ENCODE measurements around the gene MCC.

Gene MCC

DNA sequence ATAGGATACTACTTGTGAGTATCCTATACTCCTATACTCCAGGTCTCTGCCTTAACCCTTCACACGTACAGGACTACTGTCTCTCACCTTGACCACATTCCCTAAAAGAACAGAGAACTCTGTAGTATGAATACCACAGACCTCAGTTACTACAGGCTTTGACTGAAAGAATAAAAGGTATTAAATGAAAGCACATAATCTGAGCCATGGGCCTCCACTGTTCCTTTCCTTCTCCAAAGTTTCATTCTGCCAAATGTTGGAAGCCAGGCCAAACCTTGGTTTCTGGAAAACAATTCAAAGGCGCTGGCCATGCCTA, 244.9 kb downstream of the MCC start:
- H3K4me3 ChIP-seq (replicated peaks; ENCODE audit: low read depth, low read length): no peak overlapping the region
- TF ChIP-seq, protein P1, sequence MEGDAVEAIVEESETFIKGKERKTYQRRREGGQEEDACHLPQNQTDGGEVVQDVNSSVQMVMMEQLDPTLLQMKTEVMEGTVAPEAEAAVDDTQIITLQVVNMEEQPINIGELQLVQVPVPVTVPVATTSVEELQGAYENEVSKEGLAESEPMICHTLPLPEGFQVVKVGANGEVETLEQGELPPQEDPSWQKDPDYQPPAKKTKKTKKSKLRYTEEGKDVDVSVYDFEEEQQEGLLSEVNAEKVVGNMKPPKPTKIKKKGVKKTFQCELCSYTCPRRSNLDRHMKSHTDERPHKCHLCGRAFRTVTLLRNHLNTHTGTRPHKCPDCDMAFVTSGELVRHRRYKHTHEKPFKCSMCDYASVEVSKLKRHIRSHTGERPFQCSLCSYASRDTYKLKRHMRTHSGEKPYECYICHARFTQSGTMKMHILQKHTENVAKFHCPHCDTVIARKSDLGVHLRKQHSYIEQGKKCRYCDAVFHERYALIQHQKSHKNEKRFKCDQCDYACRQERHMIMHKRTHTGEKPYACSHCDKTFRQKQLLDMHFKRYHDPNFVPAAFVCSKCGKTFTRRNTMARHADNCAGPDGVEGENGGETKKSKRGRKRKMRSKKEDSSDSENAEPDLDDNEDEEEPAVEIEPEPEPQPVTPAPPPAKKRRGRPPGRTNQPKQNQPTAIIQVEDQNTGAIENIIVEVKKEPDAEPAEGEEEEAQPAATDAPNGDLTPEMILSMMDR (IDR thresholded peaks at IDR 0.05; ENCODE audit: low read length, missing control alignments): no peak
- DNase-seq (ENCODE audit: low read depth): no peak

DNA sequence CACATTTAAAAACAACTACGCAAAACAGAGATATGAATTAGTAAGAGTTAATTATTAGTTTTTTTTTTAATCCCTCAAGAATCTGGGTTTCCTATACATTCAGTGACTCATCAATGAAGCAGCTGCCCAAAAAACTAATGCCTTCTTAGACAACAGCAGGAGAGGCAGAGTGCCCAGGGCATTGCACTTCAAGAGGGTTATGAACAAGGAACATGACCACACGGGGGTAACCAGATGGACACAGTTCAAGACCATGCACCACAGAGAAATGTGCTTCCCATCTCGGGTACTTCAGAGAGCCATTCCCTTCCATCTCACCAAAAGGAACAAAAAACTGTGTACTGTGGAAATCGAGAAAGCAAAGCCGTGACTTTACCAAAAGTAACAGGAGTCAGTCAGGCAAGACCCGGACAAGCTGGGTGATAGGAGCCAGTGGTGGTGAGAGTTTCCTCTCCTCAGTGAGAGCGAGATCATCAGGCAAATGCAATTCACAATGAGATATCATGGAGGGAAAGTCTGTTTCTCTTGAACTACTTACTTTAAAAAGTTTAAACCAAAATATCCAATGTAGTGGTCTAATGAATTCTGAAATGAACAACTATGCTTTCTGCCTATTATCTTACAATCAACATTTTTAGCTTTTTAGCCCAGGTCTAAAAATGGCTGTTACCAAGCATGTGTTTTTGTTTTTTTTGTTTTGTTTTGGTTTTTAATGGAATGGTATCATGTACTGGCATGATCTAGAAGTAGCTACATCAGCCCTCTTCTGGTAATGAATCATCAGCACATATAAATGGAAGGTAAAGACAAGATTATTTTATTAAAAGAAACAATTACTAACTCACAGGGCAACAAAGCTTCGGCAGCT, 245.5 kb downstream of the MCC start:
- DNase-seq (ENCODE audit: low read depth): no peak
- TF ChIP-seq, protein P1 (IDR thresholded peaks at IDR 0.05; ENCODE audit: low read length, missing control alignments): no peak
- H3K4me3 ChIP-seq (replicated peaks; ENCODE audit: low read depth, low read length): no peak overlapping the region

DNA sequence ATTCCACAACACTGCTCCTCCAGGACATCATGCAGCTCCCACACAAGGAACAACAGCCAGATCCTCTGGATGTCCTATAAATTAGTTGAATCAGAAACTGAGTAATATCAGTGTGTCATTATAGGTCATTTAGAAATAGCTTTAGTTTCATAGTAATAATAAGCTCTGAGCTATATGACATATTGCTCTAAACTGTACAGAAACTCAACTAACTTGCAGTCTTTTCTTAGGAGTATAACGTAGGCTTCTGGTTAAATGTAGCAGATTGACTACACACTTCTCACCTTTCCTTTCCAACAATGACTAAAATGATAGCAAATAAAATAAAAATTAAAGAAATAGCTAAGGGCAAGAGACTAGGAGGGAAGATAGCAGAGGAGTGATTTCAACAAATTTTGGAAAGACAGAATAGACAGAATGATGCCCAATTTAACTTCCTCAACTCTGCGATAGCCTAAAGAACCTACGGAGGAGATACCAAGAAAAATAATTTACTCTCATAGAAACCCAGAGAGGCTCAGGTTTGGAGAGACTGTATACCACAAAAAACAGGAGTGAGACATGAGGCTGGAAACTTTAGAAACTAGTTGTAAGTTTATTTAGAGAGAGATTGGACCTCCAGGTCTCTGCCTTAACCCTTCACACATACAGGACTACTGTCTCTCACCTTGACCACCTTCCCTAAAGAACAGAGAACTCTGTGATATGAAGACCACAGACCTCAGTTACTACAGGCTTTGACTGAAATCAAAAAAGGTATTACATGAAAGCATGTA, 247.1 kb downstream of the MCC start:
- no peak overlapping the region for H3K4me3 ChIP-seq (replicated peaks; ENCODE audit: low read depth, low read length)
- TF ChIP-seq, protein P1 (IDR thresholded peaks at IDR 0.05; ENCODE audit: low read length, missing control alignments): no peak
- DNase-seq (ENCODE audit: low read depth): no peak

DNA sequence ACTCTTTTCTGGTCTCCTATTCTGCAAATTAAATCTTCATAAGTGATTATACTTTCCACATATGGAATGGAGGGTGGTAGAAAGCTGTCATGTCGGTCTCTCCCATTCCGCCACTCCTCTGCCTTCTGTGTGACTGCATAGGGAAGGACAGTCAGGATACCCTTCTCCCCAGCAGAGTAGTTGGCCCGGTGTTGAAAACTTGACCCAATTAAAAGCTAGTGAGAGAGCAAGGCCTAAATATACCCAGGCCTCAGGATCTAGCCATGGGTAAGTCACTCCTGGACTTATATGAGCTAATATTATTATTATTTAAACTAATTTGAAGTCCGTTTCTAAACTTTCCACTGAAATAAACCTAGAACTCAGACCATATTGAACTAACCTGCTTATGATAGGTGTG, 248.2 kb downstream of the MCC start:
- no peak for DNase-seq (ENCODE audit: low read depth)
- TF ChIP-seq, protein P1 (IDR thresholded peaks at IDR 0.05; ENCODE audit: low read length, missing control alignments): no peak
- no peak overlapping the region for H3K4me3 ChIP-seq (replicated peaks; ENCODE audit: low read depth, low read length)

DNA sequence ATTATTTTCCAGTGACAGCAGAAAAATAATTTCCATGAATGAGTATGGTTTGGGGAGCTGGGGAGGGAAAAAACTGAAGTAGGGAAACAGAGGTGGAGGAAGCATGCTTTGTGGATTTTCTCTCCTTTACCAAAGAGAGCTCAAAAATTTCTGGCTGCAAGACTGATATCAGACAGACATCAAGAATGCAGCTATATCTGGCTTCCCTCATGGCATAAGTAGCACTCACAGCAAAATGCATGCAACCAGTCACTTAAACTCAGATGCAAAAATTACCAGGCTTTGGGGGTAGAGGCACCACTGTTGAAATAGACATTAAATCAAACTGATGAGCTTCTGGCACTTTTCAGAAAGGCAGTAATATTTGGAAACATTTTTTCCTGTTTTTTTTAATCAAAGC, 250.4 kb downstream of the MCC start:
- no peak for DNase-seq (ENCODE audit: low read depth)
- no peak overlapping the region for H3K4me3 ChIP-seq (replicated peaks; ENCODE audit: low read depth, low read length)
- TF ChIP-seq, protein P1 (IDR thresholded peaks at IDR 0.05; ENCODE audit: low read length, missing control alignments): no peak

DNA sequence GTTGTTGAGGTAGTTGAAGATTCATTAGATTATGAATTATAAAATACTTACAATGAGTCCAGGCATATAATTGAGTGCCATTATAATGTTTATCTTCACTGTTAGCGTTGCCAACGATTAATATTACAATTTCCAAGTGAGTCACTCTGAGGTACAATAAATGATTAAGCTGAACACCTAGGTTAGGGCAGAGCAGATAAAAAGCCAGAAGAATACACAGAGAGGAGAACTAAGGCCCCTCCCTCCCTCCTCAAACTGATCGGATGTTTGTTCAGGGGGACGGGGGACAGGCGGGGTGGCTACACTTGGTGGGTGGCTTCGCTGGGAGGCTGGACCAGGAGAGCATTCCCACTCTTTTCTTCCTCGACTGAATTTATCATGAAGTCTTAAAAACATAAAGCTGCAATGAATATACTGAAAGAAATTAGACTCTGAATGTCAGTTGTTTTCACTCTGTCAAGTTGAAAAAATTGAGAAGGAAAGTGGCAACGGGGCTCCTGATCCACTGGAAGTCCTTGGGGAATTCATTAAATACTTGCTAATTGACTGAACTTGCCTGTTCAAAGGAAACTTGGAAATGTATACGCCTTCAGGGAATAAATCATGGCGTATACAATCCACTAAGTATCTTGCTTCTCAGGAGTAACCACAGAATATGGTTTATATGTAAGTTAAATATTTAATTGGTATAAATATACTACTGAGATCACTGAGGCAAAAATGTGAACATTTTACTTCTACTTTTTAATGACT, 251.5 kb downstream of the MCC start:
- DNase-seq (ENCODE audit: low read depth): no peak
- TF ChIP-seq, protein P1 (IDR thresholded peaks at IDR 0.05; ENCODE audit: low read length, missing control alignments): no peak
- H3K4me3 ChIP-seq (replicated peaks; ENCODE audit: low read depth, low read length): no peak overlapping the region
